Measurements from ENCODE around the gene MCC.

- TF ChIP-seq ZFP3 (CRISPR knock-in tag; IDR thresholded peaks at IDR 0.05) (no peak), GLIS3 (CRISPR knock-in tag; IDR thresholded peaks at IDR 0.05) (no peak), CSDC2 (CRISPR knock-in tag; IDR thresholded peaks at IDR 0.05) (no peak), PATZ1 (CRISPR knock-in tag; IDR thresholded peaks at IDR 0.05; ENCODE audit: borderline replicate concordance) (no peak), ZFP30 (CRISPR knock-in tag; IDR thresholded peaks at IDR 0.05) (no peak), SNAI2 (CRISPR knock-in tag; IDR thresholded peaks at IDR 0.05) (no peak), ZNF565 (CRISPR knock-in tag; conservative IDR thresholded peaks at IDR 0.05; ENCODE audit: low read depth) (no peak), CSRNP3 (CRISPR knock-in tag; IDR thresholded peaks at IDR 0.05) (no peak), ISL1 (CRISPR knock-in tag; IDR thresholded peaks at IDR 0.05) (no peak), ZNF8 (CRISPR knock-in tag; IDR thresholded peaks at IDR 0.05) (no peak)
- TF ChIP-seq, protein P1, sequence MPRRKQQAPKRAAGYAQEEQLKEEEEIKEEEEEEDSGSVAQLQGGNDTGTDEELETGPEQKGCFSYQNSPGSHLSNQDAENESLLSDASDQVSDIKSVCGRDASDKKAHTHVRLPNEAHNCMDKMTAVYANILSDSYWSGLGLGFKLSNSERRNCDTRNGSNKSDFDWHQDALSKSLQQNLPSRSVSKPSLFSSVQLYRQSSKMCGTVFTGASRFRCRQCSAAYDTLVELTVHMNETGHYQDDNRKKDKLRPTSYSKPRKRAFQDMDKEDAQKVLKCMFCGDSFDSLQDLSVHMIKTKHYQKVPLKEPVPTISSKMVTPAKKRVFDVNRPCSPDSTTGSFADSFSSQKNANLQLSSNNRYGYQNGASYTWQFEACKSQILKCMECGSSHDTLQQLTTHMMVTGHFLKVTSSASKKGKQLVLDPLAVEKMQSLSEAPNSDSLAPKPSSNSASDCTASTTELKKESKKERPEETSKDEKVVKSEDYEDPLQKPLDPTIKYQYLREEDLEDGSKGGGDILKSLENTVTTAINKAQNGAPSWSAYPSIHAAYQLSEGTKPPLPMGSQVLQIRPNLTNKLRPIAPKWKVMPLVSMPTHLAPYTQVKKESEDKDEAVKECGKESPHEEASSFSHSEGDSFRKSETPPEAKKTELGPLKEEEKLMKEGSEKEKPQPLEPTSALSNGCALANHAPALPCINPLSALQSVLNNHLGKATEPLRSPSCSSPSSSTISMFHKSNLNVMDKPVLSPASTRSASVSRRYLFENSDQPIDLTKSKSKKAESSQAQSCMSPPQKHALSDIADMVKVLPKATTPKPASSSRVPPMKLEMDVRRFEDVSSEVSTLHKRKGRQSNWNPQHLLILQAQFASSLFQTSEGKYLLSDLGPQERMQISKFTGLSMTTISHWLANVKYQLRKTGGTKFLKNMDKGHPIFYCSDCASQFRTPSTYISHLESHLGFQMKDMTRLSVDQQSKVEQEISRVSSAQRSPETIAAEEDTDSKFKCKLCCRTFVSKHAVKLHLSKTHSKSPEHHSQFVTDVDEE (CRISPR knock-in tag; IDR thresholded peaks at IDR 0.05): no peak
- TF ChIP-seq, protein P2, sequence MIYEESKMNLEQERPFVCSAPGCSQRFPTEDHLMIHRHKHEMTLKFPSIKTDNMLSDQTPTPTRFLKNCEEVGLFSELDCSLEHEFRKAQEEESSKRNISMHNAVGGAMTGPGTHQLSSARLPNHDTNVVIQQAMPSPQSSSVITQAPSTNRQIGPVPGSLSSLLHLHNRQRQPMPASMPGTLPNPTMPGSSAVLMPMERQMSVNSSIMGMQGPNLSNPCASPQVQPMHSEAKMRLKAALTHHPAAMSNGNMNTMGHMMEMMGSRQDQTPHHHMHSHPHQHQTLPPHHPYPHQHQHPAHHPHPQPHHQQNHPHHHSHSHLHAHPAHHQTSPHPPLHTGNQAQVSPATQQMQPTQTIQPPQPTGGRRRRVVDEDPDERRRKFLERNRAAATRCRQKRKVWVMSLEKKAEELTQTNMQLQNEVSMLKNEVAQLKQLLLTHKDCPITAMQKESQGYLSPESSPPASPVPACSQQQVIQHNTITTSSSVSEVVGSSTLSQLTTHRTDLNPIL (CRISPR knock-in tag; IDR thresholded peaks at IDR 0.05; ENCODE audit: low read depth): no peak
Observed at GRCh38 chr5:113249206-113249605, 239.0 kb downstream of the MCC start.
